ENCODE data around the gene MZF1. TPM values are rescaled to one million over a fixed set of nuclear protein-coding genes. Genes with fewer than 3 reads are reported as not detected.

MZF1 gene
- total RNA-seq, 2 experiments from 2014 or later: 14.3 to 15.0 TPM

DNA sequence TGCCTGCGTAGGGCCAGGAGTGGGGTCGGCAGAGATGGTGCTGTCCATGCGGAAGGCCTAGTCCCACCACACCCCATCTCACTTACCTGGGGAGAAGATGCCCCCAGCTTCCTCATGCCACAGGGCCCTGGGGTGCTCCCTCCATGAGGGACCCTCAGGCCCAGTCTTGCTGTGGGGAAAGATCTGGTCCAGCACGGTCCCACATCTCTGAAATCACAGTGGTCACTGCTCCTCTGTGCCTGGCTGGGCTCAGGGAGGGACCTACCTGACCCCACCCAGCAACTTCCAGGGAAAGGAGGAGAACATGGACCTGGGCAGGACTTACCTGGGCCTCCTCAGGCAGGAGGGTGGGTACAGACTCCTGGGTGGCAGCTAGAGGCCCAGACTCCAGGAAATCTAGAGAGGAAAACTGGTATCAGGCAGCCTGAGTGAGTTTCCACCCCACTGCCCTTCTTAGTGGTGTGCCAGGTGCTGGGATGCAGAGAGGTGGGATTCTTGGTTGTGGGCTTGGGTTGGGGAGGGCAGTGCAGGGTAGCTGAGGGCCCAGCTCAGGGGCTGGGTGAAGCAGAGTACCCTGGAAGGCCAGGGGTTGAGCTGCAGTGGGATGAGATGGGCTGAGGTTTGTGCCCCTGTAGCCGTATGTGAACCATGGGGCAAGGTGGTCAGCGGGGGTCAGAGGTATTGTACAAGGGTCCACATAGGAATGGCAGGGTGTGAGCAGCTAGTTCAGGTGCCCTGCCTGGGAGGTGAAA, 3.8 kb downstream of the MZF1 start:
- ChIA-PET POLR2A (no interaction called here), CTCF (interaction anchor here (0.6 kb wide), 1 partner anchor 8 kb away, joined by 4 read pairs; no protein-coding TSS in a partner anchor)
- Mint-ChIP-seq H3K27ac (no peak overlapping the region), H3K4me3 (no peak overlapping the region), H3K9me3 (ENCODE audit: low read depth) (no peaks in the 10 kb centered on the region), H3K36me3 (ENCODE audit: low read depth) (peaks cover 26% of the 10 kb centered on the region), H3K27me3 (no peaks in the 10 kb centered on the region), H3K4me1 (peaks cover 25% of the 10 kb centered on the region)
- intact Hi-C loops (cut with DNase I, micrococcal nuclease): no loop called here
- ATAC-seq: no peak
- DNase-seq: peak; percentile 2

DNA sequence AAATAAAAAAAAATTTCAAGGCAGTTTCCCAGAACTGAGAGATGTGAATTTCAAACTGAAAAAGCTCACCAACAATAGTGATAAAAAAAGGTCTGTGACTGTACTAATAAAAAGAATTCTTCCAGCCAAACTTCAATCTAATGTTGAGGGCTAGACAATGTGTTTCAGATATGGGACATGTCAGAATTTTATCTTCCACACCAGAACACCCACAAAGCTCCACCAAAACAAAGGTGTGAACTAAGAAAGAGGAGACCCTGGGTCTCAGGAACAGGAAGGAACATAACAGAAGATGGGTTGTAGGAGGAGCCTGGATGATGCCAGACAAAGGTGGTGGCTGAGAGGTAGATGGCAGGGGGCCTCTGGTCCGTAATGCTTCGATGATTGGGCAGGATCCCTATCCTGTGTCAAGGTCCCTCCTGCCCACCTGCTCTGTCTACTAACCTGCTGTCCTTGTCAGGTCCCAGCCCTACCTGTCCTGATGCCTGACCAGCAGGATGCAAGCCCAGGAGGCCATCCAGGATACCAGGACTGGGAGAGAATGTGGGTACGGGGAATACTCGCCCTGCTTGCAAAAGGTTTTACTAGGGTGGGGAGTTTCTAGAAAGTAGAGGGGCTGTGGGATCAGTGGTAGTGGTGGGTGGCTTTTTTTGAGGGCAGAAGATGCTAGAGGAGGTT, 4.5 kb downstream of the MZF1 start:
- peak overlapping the region; percentile 45 for H3K27ac Mint-ChIP-seq
- ChIA-PET CTCF (interaction anchor here (0.6 to 2.7 kb wide), 3 partner anchors 12 to 48 kb away, joined by 3 to 12 read pairs (median 3); no protein-coding TSS in a partner anchor), POLR2A (no interaction called here)
- intact Hi-C loops (cut with DNase I, micrococcal nuclease): no loop called here
- H3K4me3 Mint-ChIP-seq: no peak overlapping the region
- H3K36me3 Mint-ChIP-seq (ENCODE audit: low read depth): peaks cover 26% of the 10 kb centered on the region
- no peaks in the 10 kb centered on the region for H3K27me3 Mint-ChIP-seq
- no peak for ATAC-seq
- no peaks in the 10 kb centered on the region for H3K9me3 Mint-ChIP-seq (ENCODE audit: low read depth)
- DNase-seq: no peak
- H3K4me1 Mint-ChIP-seq: peaks cover 27% of the 10 kb centered on the region

DNA sequence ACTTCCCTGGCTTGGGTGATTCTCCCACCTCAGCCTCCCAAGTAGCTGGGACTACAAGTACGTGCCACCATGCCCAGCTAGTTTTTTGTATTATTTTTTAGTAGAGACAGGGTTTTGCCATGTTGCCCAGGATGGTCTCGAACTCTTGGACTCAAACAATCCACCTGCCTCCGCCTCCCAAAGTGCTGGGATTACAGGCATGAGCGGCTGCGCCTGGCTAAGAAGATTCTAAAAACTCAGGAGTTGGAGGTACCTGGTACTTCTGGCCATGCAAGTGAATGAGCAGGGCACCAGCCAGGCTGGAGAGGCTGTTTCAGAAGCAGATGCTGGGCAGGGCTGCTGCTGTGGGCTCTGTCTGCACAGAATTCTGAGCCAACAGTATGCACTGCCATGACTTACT, 6.1 kb downstream of the MZF1 start:
- POLR2A ChIA-PET: no interaction called here
- Mint-ChIP-seq H3K27me3 (no peaks in the 10 kb centered on the region), H3K27ac (no peak overlapping the region), H3K4me3 (no peak overlapping the region), H3K9me3 (ENCODE audit: low read depth) (no peaks in the 10 kb centered on the region), H3K4me1 (peaks cover 30% of the 10 kb centered on the region), H3K36me3 (ENCODE audit: low read depth) (peaks cover 24% of the 10 kb centered on the region)
- ATAC-seq: no peak
- CTCF ChIA-PET: interaction anchor here (1.6 to 2.7 kb wide), 2 partner anchors 14 to 47 kb away, joined by 3 to 12 read pairs; no protein-coding TSS in a partner anchor
- intact Hi-C loops (cut with DNase I, micrococcal nuclease): no loop called here
- no peak for DNase-seq

DNA sequence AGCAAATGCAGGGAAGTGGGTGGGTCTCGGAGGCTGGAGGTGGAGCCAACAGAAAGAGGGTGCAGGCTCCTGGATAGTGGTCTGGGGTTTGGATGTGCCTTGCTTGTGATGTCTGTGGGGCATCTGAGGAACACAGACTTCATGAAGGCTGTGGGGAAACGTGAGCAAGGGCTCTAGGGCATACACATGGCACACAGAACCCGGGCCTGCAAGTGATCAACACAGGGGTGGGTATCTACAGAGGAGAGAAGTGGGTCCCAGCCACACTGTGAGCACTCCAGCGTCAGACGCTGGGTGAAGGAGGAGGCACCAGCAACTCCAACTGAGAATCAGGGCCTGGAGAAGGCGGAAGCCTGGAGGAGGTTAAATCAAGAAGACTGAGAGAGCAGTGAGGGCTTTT, 9.3 kb downstream of the MZF1 start:
- no peak overlapping the region for H3K27ac Mint-ChIP-seq
- peak overlapping the region; percentile 74 for H3K4me3 Mint-ChIP-seq
- ATAC-seq (no peak), DNase-seq (no peak)
- H3K9me3 Mint-ChIP-seq (ENCODE audit: low read depth): no peaks in the 10 kb centered on the region
- intact Hi-C loops (cut with DNase I, micrococcal nuclease): no loop called here
- H3K36me3 Mint-ChIP-seq (ENCODE audit: low read depth): peaks cover 14% of the 10 kb centered on the region
- no peaks in the 10 kb centered on the region for H3K27me3 Mint-ChIP-seq
- POLR2A ChIA-PET: interaction anchor here (1.0 kb wide), 1 partner anchor 9 kb away, joined by 3 read pairs; the partner anchor contains the start of gene CHMP2A
- CTCF ChIA-PET: interaction anchor here (0.9 to 1.0 kb wide), 2 partner anchors 11 to 45 kb away, joined by 3 to 5 read pairs; no protein-coding TSS in a partner anchor
- peaks cover 46% of the 10 kb centered on the region for H3K4me1 Mint-ChIP-seq

DNA sequence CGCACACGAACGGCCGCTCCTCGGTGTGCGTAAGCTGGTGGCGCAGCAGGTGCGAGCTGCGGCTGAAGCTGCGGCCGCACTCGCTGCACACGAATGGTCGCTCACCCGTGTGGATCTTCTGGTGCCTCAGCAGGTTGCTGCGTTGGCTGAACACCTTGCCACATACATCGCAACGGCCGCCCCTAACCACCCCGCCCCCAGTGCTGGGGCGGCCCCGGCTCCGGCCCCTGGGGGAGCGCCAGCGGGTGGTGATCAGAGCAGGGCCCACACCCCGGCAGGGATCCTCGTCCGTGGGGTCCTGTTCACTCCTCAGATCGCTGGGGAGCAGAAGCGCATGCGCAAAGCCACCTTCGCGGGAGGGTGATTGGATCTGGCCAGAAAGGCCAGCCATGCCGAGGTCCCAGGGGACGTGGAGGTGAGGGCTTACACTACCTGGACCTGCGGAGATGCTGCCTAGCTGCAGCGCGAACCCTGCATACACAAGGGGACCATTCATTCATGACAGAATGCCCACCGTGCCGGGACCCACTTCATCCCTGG, 10.0 kb downstream of the MZF1 start:
- CTCF ChIA-PET: interaction anchor here (0.9 kb wide), 2 partner anchors 44 to 49 kb away, joined by 3 to 5 read pairs; no protein-coding TSS in a partner anchor
- H3K36me3 Mint-ChIP-seq (ENCODE audit: low read depth): peaks cover 11% of the 10 kb centered on the region

DNA sequence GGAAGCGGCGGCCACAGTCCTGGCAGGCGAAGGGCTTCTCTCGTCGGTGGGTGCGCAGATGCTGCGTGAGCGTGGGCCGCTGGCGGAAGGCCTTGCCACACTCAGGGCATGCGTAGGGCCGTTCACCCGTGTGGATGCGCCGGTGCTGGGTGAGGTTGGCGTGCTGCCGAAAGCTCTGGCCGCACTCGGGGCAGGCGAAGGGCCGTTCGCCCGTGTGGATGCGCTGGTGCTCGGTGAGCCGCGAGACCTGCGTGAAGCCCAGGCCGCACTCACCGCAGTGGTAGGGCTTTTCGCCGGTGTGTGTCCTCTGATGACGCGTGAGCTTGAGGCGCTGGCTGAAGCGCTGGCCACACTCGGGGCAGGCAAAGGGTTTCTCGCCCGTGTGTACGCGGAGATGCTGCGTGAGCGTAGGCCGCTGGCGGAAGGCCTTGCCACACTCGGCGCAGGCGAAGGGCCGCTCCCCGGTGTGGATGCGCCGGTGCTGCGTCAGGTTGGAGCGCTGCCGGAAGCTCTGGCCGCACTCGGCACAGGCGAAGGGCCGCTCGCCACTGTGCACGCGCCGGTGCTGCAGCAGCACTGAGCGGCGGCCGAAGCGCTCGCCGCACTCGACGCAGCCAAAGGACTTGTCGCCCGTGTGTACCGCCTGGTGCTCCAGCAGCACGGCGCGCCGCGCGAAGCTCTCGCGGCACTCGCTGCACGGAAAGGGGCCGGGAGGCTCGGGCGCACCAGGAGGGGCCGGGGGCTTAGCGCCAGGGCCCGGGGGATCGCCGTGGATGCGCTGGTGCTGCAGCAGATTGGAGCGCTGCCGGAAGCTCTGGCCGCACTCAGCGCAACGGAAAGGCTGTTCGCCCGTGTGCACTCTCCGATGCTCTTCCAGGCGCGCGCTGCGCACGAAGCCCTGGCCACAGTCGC, 10.8 kb downstream of the MZF1 start:
- H3K27ac Mint-ChIP-seq: peak overlapping the region; percentile 67
- intact Hi-C loops (cut with DNase I, micrococcal nuclease): no loop called here
- H3K36me3 Mint-ChIP-seq (ENCODE audit: low read depth): peaks cover 18% of the 10 kb centered on the region
- ATAC-seq: no peak
- H3K4me3 Mint-ChIP-seq: peak overlapping the region; percentile 74
- peak; percentile 66 for DNase-seq
- no peaks in the 10 kb centered on the region for H3K9me3 Mint-ChIP-seq (ENCODE audit: low read depth)
- CTCF ChIA-PET: interaction anchor here (0.9 to 2.1 kb wide), 5 partner anchors 17 to 48 kb away, joined by 3 to 10 read pairs (median 4); no protein-coding TSS in a partner anchor
- POLR2A ChIA-PET: interaction anchor here (1.7 kb wide), 1 partner anchor 19 kb away, joined by 6 read pairs; the partner anchor contains the start of gene TRIM28
- H3K4me1 Mint-ChIP-seq: peaks cover 45% of the 10 kb centered on the region
- H3K27me3 Mint-ChIP-seq: no peaks in the 10 kb centered on the region

More for the DNA sequence above, 10.0 kb downstream of the MZF1 start:
- H3K4me1 Mint-ChIP-seq: peaks cover 42% of the 10 kb centered on the region
- intact Hi-C loops (cut with DNase I, micrococcal nuclease): no loop called here
- H3K27me3 Mint-ChIP-seq: no peaks in the 10 kb centered on the region
- peak overlapping the region; percentile 67 for H3K27ac Mint-ChIP-seq
- DNase-seq: peak; percentile 57
- peak overlapping the region; percentile 74 for H3K4me3 Mint-ChIP-seq
- ATAC-seq: no peak
- POLR2A ChIA-PET: interaction anchor here (1.7 kb wide), 1 partner anchor 19 kb away, joined by 6 read pairs; the partner anchor contains the start of gene TRIM28
- H3K9me3 Mint-ChIP-seq (ENCODE audit: low read depth): no peaks in the 10 kb centered on the region

DNA sequence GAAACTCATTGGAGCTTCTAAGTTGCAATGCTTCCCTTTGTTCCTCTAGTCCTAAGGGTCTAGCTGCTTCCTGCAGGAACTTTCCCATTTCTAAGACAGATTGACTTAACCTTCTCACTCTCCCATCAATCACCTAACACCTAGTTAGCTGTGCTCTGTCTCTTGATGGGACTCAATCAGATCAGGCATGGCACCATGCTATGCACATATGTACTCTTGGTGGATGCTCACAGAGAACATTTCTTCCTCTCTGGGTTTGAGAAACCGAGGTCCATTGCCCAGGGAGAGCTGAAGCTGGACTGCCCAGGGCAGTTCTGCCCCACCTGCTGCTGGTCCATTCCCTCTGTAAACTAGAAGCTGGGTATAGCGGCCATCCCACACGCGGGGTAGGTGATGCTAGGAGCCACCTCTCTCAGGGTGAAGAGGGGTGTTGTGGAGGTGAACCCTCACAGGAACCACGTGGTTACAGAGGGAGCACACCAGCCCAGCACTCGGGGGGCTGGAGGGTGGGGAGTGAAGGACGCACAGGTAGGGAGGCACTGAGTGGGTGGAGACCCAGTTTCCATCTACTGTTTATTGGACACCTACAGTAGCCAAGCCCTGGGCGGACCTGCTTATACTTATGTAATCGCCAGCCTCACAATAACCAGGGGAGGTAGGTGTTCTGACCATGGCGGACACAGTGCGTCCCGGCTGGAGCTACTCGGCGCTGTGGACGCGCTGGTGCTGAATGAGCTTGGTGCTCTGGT, 11.6 kb downstream of the MZF1 start:
- peaks cover 54% of the 10 kb centered on the region for H3K4me1 Mint-ChIP-seq
- CTCF ChIA-PET: interaction anchor here (0.6 to 2.1 kb wide), 4 partner anchors 8 to 41 kb away, joined by 3 to 10 read pairs (median 4); no protein-coding TSS in a partner anchor
- DNase-seq (no peak), ATAC-seq (no peak)
- POLR2A ChIA-PET: interaction anchor here (1.7 to 2.4 kb wide), 3 partner anchors 14 to 18 kb away, joined by 6 to 12 read pairs (median 9); partner anchors contain the start of gene TRIM28
- peak overlapping the region; percentile 74 for H3K4me3 Mint-ChIP-seq
- intact Hi-C loops (cut with DNase I, micrococcal nuclease): no loop called here
- no peaks in the 10 kb centered on the region for H3K9me3 Mint-ChIP-seq (ENCODE audit: low read depth)
- H3K27me3 Mint-ChIP-seq: no peaks in the 10 kb centered on the region
- no peak overlapping the region for H3K27ac Mint-ChIP-seq
- peaks cover 24% of the 10 kb centered on the region for H3K36me3 Mint-ChIP-seq (ENCODE audit: low read depth)

DNA sequence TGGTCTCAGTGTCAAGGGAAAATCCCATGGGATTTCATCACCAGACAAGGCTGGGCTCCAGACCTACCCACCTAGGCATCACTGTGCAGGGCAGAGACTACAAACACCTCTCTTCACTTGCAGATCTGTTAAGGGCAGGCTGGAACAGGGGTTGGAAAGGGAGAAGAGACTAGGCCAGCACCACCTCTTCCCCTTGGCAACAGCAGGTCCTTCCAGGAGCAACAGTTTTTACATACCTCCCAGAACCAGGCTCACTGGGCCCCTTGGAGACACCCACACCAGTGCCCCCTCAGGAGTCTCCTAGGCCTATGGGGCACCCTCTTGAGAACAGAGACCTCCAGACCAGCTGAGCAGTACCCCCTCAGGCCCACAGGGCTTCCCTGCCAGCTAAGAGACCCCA, 12.2 kb downstream of the MZF1 start:
- no peak overlapping the region for H3K27ac Mint-ChIP-seq
- ChIA-PET POLR2A (interaction anchor here (2.2 to 2.4 kb wide), 2 partner anchors 15 to 17 kb away, joined by 9 to 12 read pairs; partner anchors contain the start of gene TRIM28), CTCF (interaction anchor here (0.6 to 2.1 kb wide), 3 partner anchors 21 to 181 kb away, joined by 3 to 10 read pairs (median 3); no protein-coding TSS in a partner anchor)
- intact Hi-C loops (cut with DNase I, micrococcal nuclease): no loop called here
- H3K9me3 Mint-ChIP-seq (ENCODE audit: low read depth): no peaks in the 10 kb centered on the region
- H3K4me1 Mint-ChIP-seq: peaks cover 59% of the 10 kb centered on the region
- H3K36me3 Mint-ChIP-seq (ENCODE audit: low read depth): peaks cover 26% of the 10 kb centered on the region
- no peak overlapping the region for H3K4me3 Mint-ChIP-seq
- ATAC-seq (no peak), DNase-seq (no peak)
- no peaks in the 10 kb centered on the region for H3K27me3 Mint-ChIP-seq

DNA sequence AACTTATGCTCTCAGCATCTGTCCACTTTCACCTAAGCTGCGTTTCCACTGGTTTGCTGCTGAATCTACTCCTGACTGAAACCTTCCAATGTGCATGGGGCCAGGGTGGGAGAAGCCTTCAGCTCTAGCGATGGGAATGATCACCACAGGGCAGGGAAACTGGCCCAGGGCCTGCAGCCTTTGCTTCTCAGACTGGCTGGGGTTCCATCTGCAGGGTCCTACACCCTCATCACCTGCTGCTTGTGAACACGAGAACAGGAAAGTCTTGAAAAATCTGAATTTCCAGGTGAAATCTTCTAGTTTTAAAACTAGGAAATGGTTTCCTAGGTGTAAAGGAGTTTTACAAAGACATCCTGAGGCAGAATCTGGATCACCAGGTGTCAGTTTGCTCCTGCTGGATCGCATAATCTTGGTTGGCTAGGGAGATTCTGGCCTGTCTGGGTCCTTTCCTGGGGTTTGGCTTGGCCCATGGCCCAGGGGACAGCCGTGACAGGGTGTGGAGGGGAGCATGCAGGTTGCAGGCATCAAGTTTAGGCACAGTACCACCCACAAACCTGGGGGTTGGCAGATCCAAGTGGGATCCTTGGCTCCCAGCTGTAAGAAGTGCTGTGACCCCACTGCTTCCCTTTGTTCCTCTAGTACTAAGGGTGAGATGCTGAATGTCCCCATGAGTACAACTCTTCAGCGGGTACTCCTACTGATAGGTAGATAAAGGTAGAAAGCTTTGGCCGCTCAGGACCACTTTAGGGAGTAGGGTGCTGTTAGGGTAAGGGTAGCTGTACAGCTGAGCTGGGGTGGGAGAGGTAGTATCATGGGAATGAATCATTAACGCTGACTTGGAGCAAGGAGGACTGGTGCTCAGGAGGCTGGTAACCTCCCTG, 12.9 kb downstream of the MZF1 start:
- DNase-seq (no peak), ATAC-seq (no peak)
- Mint-ChIP-seq H3K27me3 (no peaks in the 10 kb centered on the region), H3K4me3 (peak overlapping the region; percentile 92), H3K9me3 (ENCODE audit: low read depth) (no peaks in the 10 kb centered on the region), H3K4me1 (peaks cover 64% of the 10 kb centered on the region), H3K36me3 (ENCODE audit: low read depth) (peaks cover 32% of the 10 kb centered on the region), H3K27ac (peak overlapping the region; percentile 100)
- intact Hi-C loops (cut with DNase I, micrococcal nuclease): no loop called here
- ChIA-PET CTCF (interaction anchor here (0.6 to 2.7 kb wide), 5 partner anchors 20 to 181 kb away, joined by 3 to 22 read pairs (median 6); partner anchors contain the start of gene ZBTB45), POLR2A (interaction anchor here (0.7 to 2.4 kb wide), 6 partner anchors 12 to 41 kb away, joined by 3 to 12 read pairs (median 9); partner anchors contain the start of genes MZF1, TRIM28 and ZBTB45)

Measured in activated CD4-positive, alpha-beta T cell treated with anti-CD3 and anti-CD28 coated beads for 36 hours (primary cell).